Activated CD4-positive, alpha-beta T cell treated with anti-CD3 and anti-CD28 coated beads, Interleukin-2, Interleukin-4, amounts not matched to agents 100 ng/mL and 50 ng/mL, durations not matched to agents 16 hours and 8 hours (primary cell): Measurements from ENCODE around the gene ENOX2.

ENCODE experiments used
- DNase-seq: peaks from one replicate; pipeline ENCODE4 v3.0.0-alpha.2; 2020; ENCODE audit warnings: low spot score

The ENOX2 gene

GRCh38 chrX:130623518-130623917, 279.5 kb downstream of the ENOX2 start:
- DNase-seq: no peak

DNA sequence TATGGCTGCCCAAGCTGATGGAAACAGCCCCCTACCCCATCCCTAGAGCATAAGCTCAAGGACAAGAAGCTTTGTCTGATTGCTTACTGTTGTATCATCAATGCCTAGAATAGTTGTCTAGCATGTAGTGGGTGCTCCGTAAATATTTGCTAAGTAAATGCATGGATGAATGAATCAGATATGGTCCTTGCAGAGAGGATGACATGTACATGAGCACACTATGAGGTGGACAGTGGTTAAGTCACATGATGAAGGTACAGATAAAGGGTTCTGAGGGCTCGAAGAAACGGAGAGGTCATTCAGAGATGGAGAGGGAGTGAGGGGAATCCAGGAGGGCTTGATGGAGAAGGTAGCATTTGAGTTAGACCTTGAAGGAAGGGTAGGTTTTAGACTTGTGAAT, 287.1 kb downstream of the ENOX2 start:
- DNase-seq: no peak

DNA sequence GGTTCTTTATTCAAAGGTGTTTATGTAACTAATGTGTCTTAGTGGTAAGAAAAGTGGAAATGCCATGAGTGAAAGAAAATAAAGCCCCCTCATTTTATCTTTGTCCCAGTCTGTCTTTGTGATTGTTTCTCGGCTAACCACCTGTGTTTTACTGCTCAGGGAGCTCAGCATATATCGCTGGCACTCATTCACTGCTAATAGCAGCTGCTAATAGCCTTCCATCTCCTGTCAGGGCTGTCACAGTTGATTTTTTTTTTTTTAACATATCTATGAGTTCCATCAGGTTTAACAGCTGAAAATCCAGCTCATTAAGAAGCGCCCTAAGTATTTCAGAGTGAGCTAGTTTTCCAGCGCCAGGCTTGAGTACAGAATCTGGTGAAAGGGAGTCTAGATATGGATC, 295.6 kb downstream of the ENOX2 start:
- DNase-seq: no peak

DNA sequence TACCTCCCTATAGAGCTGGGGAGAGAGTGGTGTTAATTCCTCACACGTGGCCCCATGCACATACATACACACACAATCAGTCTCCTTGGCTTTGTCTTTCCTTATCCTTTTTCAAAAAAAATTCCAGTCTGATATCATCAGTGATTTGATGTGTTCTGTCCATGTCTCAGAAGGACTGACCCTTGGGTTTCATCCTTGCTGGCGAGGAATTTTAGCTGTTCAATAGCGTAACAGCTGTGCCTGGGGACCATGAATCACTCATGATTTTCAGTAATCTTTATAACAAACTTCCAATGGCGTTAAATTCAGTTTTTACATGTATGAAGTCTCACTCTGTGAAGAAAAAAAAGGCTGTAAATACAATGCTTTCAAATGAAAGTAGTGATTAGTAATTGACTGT, 296.6 kb downstream of the ENOX2 start:
- no peak for DNase-seq

DNA sequence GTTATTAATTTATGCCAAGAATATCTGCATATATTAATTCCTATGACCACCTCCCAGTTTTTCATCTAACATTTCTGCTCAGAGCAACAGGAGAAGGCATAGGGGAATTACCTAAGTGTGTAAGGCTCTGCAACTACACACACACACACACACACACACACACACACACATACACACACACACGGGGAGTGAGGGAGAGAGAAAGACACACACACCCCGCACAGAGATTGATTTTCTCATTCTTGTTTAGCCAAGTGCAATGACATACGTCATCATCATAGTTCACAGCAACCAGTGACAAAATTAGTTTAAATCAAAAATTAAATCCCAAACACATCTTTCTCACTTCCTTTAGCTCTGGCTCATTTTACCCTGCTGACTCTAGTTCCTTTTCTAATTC, 298.1 kb downstream of the ENOX2 start:
- no peak for DNase-seq

DNA sequence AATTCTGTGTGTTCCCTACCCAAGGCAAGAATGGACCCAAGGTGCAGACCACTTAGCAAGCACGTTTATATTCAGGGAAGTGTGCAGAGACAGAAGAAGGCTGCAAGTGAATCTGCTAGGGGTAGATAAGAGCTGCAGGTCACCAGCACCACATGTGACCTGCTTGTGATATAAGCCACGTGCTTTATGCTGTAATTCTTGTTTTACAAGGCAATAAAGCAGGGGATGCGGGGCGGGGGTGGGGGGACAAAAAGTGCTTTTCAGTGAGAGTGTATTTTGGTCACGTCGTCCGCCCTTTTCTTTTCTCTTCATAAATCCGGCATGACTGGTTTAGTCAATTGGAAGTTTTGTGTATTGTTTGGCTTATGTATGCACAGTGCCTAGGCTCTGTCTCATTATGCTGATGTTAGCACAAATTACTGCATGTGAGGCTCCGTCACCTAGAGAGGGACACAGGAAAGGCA, 308.5 kb downstream of the ENOX2 start:
- DNase-seq: no peak

DNA sequence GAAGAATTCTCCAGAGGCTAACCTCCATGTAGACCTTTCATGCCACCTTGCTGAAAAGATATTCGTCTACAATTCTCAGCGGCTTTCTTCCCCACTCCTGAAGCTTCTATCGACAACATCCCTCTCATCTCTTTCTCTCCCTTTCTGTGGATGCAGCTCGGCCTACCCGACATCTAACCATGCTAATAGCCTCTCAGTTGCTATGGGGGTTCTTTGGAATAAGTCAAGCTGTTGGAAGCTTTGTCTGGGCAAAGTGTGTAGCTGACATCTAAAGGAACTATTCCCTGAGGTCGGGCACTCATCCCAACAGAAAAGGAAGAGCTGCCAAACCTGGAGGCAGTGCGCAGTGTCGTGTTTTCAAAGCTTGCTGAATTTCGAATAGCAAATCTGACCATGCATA, 309.1 kb downstream of the ENOX2 start:
- DNase-seq: no peak

DNA sequence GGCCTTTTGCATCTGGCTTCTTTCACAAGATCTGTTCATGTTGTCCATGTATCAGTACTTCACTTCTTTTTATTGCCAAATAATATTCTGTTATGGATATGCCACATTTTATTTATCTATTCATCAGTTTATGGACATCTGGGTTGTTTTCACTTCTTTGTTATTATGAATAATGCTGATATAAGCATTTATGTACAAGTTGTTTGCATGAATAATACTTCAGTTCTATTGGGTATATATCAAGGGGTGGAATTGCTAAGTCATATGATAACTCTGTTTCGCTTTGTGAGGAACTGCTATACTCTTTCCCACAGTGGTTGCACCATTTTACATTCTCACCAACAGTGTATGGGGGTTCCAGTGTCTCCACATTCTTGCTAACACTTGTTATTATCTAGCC, 310.8 kb downstream of the ENOX2 start:
- DNase-seq: no peak

DNA sequence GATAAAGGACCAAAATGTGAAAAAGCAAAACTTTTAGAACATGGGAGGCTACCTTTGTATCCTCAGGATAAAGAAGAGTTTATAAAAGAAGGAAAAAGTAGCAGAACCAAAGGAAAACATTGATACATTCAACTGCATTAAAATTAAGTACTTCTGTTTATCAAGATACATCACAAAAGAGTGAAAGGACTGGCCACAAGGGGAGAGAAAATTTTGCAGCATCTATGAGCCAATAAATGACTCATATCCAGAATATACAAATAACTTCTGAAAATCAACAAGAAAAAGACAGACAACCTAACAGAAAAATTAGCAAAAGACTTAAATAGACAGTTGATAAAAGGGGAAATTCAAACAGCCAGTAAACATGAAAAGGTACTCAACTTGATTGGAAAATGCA, 324.1 kb downstream of the ENOX2 start:
- DNase-seq: no peak

GRCh38 chrX:130577431-130577830, 325.6 kb downstream of the ENOX2 start:
- no peak for DNase-seq

- DNase-seq: peak; percentile 42
These were observed 327.1 kb downstream of the ENOX2 start for GRCh38 chrX:130575831-130576389.
